ENCODE measurements around the gene GRIK4. TPM values are rescaled to one million over a fixed set of nuclear protein-coding genes. Genes with fewer than 3 reads are reported as not detected.
A peak's percentile ranks its signal among the peaks of the same experiment; 100 is the strongest.

Gene GRIK4
- total and polyA plus RNA-seq, 2 experiments from 2014 or later: not detected

- Histone ChIP-seq H3K27me3 (replicated peaks; ENCODE audit: insufficient read depth) (no peaks in the 10 kb centered on the region), H3K9me2 (ENCODE audit: insufficient read depth) (no peaks in the 10 kb centered on the region), H3K9me3 (ENCODE audit: low read depth) (no peaks in the 10 kb centered on the region), H3K4me1 (ENCODE audit: insufficient read depth) (peaks cover 12% of the 10 kb centered on the region), H3K4me3 (peak within 1 kb of the TSS; percentile 85), H3K27ac (peak within 1 kb of the TSS; percentile 48), H3K9ac (peak within 1 kb of the TSS; percentile 92), H3K4me2 (ENCODE audit: unreplicated experiment) (peak within 1 kb of the TSS; percentile 91), H3K36me3 (ENCODE audit: low read depth) (no peaks in the 10 kb centered on the region), H2AFZ (peak within 1 kb of the TSS; percentile 79), H3F3A (ENCODE audit: insufficient read depth) (no peaks in the 10 kb centered on the region), H3K79me2 (ENCODE audit: insufficient read depth) (peaks cover 51% of the 10 kb centered on the region), H4K20me1 (ENCODE audit: insufficient read depth) (no peaks in the 10 kb centered on the region)
- no peak for TF ChIP-seq EZH2 (IDR thresholded peaks at IDR 0.05; ENCODE audit: insufficient read depth, poor library complexity, severe bottlenecking)
- TF ChIP-seq EZH2phosphoT487 (IDR thresholded peaks at IDR 0.05; ENCODE audit: insufficient read depth, low read depth): no peak
- in situ Hi-C loops (cut with MboI): no loop called here
- WGBS, 2 experiments (ENCODE audit: low coverage in 1 of 2, low lambda C conversion rate in 2 of 2, missing lambda C conversion rate in 2 of 2): 1% methylated on average over 33 to 54 of the region's 54 CpGs
- DNase-seq: peak; percentile 87
Observed at GRCh38 chr11:121023848-121024751, 512.6 kb downstream of the GRIK4 start, which contains the start of gene TBCEL. Gene TBCEL (plus strand): TSS chr11:121024102. CDS start chr11:121045691, 21,589 bp downstream.

DNA sequence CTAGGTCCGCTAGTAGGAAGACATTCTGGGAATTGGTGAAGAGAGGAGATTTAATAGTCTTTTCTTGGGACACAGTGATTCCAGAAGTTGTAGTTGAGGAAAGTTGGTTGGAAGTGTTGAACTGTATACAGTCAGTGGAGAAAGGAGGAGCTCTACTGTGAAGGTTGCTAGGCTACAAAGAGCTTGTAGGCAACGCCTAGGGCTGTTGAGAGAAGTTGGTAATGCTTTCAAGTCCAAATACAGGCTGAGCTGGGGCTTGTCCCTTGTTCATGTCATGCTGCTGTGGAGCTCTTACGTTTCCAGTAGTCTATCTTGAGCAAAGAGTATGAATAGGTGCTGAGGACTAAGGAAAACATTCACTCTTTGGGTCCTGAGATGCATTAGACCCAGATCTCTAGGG, 513.4 kb downstream of the GRIK4 start:
- no peaks in the 10 kb centered on the region for H3K9me2 ChIP-seq (ENCODE audit: insufficient read depth)
- H3K4me1 ChIP-seq (ENCODE audit: insufficient read depth): peaks cover 12% of the 10 kb centered on the region

GRCh38 chr11:121029153-121029552, 517.6 kb downstream of the GRIK4 start:
- H3K4me3 ChIP-seq: no peak overlapping the region
- no peaks in the 10 kb centered on the region for H3K36me3 ChIP-seq (ENCODE audit: low read depth)
- no peaks in the 10 kb centered on the region for H3K9me3 ChIP-seq (ENCODE audit: low read depth)
- peaks cover 100% of the 10 kb centered on the region for H3K79me2 ChIP-seq (ENCODE audit: insufficient read depth)
- no peak overlapping the region for H3K9ac ChIP-seq
- peaks cover 5% of the 10 kb centered on the region; the same call in 1 of the 2 replicates for H4K20me1 ChIP-seq (ENCODE audit: insufficient read depth)
- H3K27me3 ChIP-seq (replicated peaks; ENCODE audit: insufficient read depth): no peaks in the 10 kb centered on the region
- no peaks in the 10 kb centered on the region for H3K9me2 ChIP-seq (ENCODE audit: insufficient read depth)
- H3F3A ChIP-seq (ENCODE audit: insufficient read depth): no peaks in the 10 kb centered on the region
- H3K27ac ChIP-seq: no peak overlapping the region
- DNase-seq: no peak
- TF ChIP-seq EZH2phosphoT487 (IDR thresholded peaks at IDR 0.05; ENCODE audit: insufficient read depth, low read depth): no peak
- WGBS, 2 experiments (ENCODE audit: low coverage in 1 of 2, low lambda C conversion rate in 2 of 2, missing lambda C conversion rate in 2 of 2): 63 to 72% methylated on average over 2 of the region's 2 CpGs
- in situ Hi-C loops (cut with MboI): no loop called here
- no peak overlapping the region for H3K4me2 ChIP-seq (ENCODE audit: unreplicated experiment)
- peaks cover 12% of the 10 kb centered on the region for H3K4me1 ChIP-seq (ENCODE audit: insufficient read depth)
- no peak overlapping the region for H2AFZ ChIP-seq

More for the DNA sequence above, 513.4 kb downstream of the GRIK4 start:
- WGBS, 2 experiments (ENCODE audit: low coverage in 1 of 2, low lambda C conversion rate in 2 of 2, missing lambda C conversion rate in 2 of 2): 35 to 42% methylated on average over 3 of the region's 3 CpGs
- Histone ChIP-seq H2AFZ (peak overlapping the region; percentile 79), H3K9ac (peak overlapping the region; percentile 92), H3K36me3 (ENCODE audit: low read depth) (no peaks in the 10 kb centered on the region), H3K27ac (peak overlapping the region; percentile 48), H3K27me3 (replicated peaks; ENCODE audit: insufficient read depth) (no peaks in the 10 kb centered on the region), H3K4me3 (peak overlapping the region; percentile 85), H3K4me2 (ENCODE audit: unreplicated experiment) (peak overlapping the region; percentile 91), H3K79me2 (ENCODE audit: insufficient read depth) (peaks cover 60% of the 10 kb centered on the region), H3K9me3 (ENCODE audit: low read depth) (no peaks in the 10 kb centered on the region), H4K20me1 (ENCODE audit: insufficient read depth) (no peaks in the 10 kb centered on the region), H3F3A (ENCODE audit: insufficient read depth) (no peaks in the 10 kb centered on the region)
- peak; percentile 83 for DNase-seq
- TF ChIP-seq EZH2 (IDR thresholded peaks at IDR 0.05; ENCODE audit: insufficient read depth, poor library complexity, severe bottlenecking) (no peak), EZH2phosphoT487 (IDR thresholded peaks at IDR 0.05; ENCODE audit: insufficient read depth, low read depth) (no peak)
- in situ Hi-C loops (cut with MboI): no loop called here

- H3K4me2 ChIP-seq (ENCODE audit: unreplicated experiment): no peak overlapping the region
- no peaks in the 10 kb centered on the region for H3K27me3 ChIP-seq (replicated peaks; ENCODE audit: insufficient read depth)
- H4K20me1 ChIP-seq (ENCODE audit: insufficient read depth): peaks cover 5% of the 10 kb centered on the region; the same call in 1 of the 2 replicates
- H3K9ac ChIP-seq: no peak overlapping the region
- no peak overlapping the region for H3K4me3 ChIP-seq
- H3F3A ChIP-seq (ENCODE audit: insufficient read depth): no peaks in the 10 kb centered on the region
- TF ChIP-seq EZH2phosphoT487 (IDR thresholded peaks at IDR 0.05; ENCODE audit: insufficient read depth, low read depth) (no peak), EZH2 (IDR thresholded peaks at IDR 0.05; ENCODE audit: insufficient read depth, poor library complexity, severe bottlenecking) (no peak)
- peaks cover 100% of the 10 kb centered on the region for H3K79me2 ChIP-seq (ENCODE audit: insufficient read depth)
- whole genome bisulfite sequencing, 2 experiments (ENCODE audit: low coverage in 1 of 2, low lambda C conversion rate in 2 of 2, missing lambda C conversion rate in 2 of 2): 85 to 87% methylated on average over 3 of the region's 3 CpGs
- H3K9me2 ChIP-seq (ENCODE audit: insufficient read depth): no peaks in the 10 kb centered on the region
- DNase-seq: no peak
- no peak overlapping the region for H3K27ac ChIP-seq
- in situ Hi-C loops (cut with MboI): no loop called here
- H2AFZ ChIP-seq: no peak overlapping the region
- no peaks in the 10 kb centered on the region for H3K36me3 ChIP-seq (ENCODE audit: low read depth)
- H3K9me3 ChIP-seq (ENCODE audit: low read depth): no peaks in the 10 kb centered on the region
- H3K4me1 ChIP-seq (ENCODE audit: insufficient read depth): peaks cover 9% of the 10 kb centered on the region
Observed at GRCh38 chr11:121029813-121030445, 518.4 kb downstream of the GRIK4 start.
